Activated CD8-positive, alpha-beta memory T cell treated with anti-CD3 and anti-CD28 coated beads, Interleukin-2, amount 50 U/mL, for 1 hour (primary cell): ENCODE results near the gene MRTFA.
"Not testable (repeated sequence)": the region's sequence is repeated elsewhere in the genome, so short reads cannot be mapped to it uniquely, and the experiment has no call there.

ENCODE experiments used
- DNase-seq: peaks from one replicate; pipeline ENCODE4 v3.0.0-alpha.2; 2020; ENCODE audit errors: extremely low read depth

Gene MRTFA

GRCh38 chr22:40521046-40521445 is 115.5 kb downstream of the MRTFA start:
- DNase-seq, result no peak

GRCh38 chr22:40520562-40520961 is 116.0 kb downstream of the MRTFA start:
- DNase-seq, result no peak

GRCh38 chr22:40519948-40520331 is 116.6 kb downstream of the MRTFA start:
- DNase-seq, result no peak

- DNase-seq, result no peak
These were observed 117.1 kb downstream of the MRTFA start for GRCh38 chr22:40519284-40519947.

- DNase-seq, result no peak
These were observed 117.7 kb downstream of the MRTFA start for GRCh38 chr22:40518840-40519239.

- no peak for DNase-seq
These were observed 118.9 kb downstream of the MRTFA start for GRCh38 chr22:40517631-40518030.

- DNase-seq, result no peak
These were observed 120.1 kb downstream of the MRTFA start for GRCh38 chr22:40516416-40516815.

GRCh38 chr22:40512426-40513136 is 123.9 kb downstream of the MRTFA start:
- DNase-seq, result no peak

GRCh38 chr22:40511604-40512003 is 124.9 kb downstream of the MRTFA start:
- no peak for DNase-seq

- no peak for DNase-seq
These were observed 125.7 kb downstream of the MRTFA start for GRCh38 chr22:40510631-40511364.

GRCh38 chr22:40509401-40510134 is 127.0 kb downstream of the MRTFA start:
- no peak for DNase-seq

- not testable (repeated sequence) for DNase-seq
These were observed 128.5 kb downstream of the MRTFA start for GRCh38 chr22:40508046-40508445.

- DNase-seq, result no peak
These were observed 129.0 kb downstream of the MRTFA start for GRCh38 chr22:40507491-40507890.

- no peak for DNase-seq
These were observed 129.8 kb downstream of the MRTFA start for GRCh38 chr22:40506762-40507161.

GRCh38 chr22:40504285-40505249 is 132.0 kb downstream of the MRTFA start:
- DNase-seq, result no peak

GRCh38 chr22:40502919-40503318 is 133.6 kb downstream of the MRTFA start:
- DNase-seq, result no peak

- DNase-seq, result not testable (repeated sequence)
These were observed 136.1 kb downstream of the MRTFA start for GRCh38 chr22:40500465-40500786.

- no peak for DNase-seq
These were observed 137.3 kb downstream of the MRTFA start for GRCh38 chr22:40499209-40499623.

- no peak for DNase-seq
These were observed 137.9 kb downstream of the MRTFA start for GRCh38 chr22:40498420-40499208.

- no peak for DNase-seq
These were observed 143.1 kb downstream of the MRTFA start for GRCh38 chr22:40493441-40493840.
